ENCODE results near the gene USP5.
A peak's percentile ranks its signal among the peaks of the same experiment; 100 is the strongest.
"Not testable (repeated sequence)": the region's sequence is repeated elsewhere in the genome, so short reads cannot be mapped to it uniquely, and the experiment has no call there.

Gene USP5

DNA sequence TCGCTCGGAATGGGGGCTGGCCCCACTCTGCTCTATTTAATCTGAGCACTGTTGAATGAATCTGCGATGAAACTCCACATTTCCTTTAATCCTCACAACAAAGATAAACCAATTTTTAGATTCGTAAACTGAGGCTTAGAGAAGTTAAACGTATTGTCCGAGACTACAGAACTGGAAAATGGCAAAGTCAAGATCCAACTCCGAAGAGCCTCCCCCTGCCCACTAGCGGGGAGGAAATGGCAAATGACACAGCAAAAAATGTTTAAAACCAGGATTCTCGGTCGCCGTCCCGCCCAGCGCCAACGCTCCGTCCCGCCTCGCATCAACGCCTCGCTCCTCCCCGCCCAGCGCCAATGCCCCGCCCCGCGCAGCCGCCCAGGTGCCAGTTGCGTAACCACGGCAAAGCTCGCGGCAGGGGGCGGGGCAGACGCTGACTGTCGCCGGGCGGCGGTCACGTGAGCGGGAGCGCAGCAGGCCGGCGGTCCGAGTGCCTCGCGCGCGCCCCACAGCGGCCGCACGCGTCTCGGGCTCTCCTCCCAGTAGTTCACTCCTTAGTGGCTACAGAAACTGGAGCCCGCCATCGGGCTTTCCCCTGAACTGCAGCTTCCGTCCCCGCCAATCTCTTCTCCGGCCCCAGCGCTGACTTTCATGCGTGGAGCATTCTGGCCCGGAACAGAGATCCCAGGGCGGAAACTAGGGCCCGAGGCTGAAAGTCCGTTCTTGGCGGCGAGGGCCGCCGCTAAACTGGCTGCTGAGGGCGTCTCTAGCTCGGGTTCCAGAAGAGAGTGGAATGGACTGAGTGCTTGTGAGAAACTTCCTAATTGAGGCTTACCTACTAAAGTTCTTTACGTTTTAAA lies 39.1 kb downstream of the USP5 start:
- peak; percentile 94 to 99 for DNase-seq

DNA sequence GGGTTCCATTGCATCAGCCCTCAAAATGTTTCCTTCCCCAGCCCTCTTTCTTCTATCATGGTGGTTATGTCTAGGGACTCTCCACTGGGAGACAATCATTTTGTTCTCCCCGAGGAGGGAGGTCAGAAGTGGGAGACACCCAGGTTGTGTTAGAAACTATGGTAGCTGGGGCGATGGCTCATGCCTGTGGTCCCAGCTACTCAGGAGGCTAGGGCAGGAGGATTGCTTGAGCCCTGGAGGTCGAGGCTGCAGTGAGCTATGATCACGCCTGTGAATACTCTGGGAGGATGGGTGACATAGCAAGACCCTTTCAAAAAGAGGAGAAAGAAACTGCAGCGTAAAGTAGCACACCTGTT lies 39.7 kb downstream of the USP5 start:
- no peak for DNase-seq

DNA sequence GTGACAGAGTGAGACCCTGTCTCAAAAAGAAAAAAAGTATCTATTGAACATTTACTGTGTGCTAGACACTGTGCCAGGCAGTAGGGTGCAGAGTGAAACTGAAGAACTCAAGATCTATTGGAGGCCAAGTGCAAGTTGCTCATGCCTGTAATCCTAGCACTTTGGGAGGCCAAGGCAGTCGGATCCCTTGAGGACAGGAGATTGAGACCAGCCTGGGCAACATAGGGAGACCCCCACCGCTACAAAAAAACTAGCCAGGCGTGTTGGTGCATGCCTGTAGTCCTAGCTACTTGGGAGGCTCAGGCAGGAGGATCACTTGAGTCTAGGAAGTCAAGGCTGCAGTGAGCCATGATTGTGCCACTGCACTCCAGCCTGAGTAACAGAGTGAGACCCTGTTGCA lies 40.7 kb downstream of the USP5 start:
- DNase-seq = not testable (repeated sequence)

DNA sequence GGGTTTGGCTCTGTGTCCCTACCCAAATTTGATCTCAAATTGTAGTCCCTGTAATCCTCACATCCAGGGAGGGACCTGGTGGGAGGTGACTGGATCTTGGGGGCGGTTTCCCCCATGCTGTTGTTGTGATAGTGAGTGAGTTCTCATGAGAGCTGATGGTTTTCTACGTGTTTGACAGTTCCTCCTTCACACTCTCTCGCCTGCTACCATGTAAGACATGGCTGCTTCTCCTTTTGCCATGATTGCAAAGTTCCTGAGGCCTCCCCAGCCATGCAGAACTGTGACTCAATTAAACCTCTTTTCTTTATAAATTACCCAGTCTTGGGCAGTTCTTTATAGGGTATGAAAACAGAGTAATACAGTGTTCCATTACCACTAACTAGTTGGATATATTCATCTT lies 42.4 kb downstream of the USP5 start:
- DNase-seq = no peak

DNA sequence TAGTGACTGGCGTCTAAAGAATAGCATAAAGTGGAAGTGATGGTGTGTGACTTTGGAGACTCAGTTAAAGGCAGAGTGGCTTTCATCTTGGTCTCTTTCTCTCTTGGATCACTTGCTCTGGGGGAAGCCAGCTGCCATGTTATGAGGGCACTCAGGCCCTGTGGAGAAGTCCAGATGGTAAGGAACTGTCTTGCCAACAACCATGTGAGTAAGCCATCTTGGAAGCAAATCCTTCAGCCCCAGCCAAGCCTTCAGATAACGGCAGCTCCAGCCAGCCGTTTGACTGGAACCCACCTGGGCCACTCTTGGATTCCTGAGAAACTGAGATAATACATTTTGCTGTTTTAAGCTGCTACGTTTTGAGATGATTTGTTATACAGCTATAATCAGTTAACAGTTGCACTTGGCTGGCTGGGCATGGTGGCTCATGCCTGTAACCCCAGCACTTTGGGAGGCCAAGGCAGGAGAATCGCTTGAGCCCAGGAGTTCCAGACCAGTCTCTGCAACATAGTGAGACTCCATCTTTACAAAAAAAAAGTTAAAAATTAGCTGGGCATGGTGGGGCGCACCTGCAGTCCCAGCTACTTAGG lies 45.0 kb downstream of the USP5 start:
- DNase-seq = peak; percentile 66 to 90

DNA sequence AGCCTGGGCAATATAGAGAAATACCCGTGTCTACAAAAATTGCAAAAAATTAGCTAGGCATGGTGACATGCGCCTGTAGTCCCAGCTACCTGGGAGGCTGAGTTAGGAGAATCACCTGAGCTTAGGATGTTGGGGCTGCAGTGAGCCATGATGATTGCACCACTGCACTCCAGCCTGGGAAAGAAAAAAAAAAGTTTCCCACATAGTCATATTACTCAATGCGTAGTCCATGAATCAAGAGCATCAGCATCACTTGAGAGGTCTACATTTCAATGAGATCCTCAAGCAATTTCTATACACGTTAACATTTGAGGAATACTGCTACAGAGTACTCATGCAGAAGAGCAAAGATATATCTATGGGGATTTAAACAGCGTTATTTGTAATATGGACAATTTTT lies 47.5 kb downstream of the USP5 start:
- no peak for DNase-seq

DNA sequence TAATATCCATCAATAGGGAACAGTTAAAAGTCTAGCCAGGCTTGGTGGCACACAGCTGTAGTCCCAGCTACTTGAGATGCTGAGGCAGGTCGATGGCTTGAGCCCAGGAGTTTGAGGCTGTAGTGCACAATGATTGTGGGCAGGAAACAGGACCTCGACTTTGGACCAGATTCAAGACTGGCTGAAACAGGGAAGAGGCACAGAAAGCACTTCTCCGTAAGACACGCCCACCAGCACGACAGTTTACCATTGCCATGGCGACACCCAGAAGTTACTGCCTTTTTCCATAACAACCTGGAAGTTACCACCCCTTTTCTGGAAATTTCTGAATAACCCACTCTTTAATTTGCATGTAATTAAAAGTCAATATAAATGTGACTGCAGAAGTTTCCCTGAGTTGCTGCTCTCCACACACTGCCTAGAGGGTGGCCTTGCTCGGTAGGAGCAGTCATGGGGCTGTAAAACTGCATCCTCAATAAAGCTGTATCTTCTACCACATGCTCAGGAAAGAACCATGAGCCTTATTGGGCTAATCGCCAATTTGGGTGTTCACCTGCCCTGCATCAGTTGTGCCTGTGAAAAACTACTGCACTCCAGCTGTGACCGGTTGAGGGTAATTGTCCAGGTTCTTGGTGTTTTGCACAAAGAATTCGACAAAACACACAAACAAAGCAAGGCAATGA lies 48.0 kb downstream of the USP5 start:
- DNase-seq = no peak

DNA sequence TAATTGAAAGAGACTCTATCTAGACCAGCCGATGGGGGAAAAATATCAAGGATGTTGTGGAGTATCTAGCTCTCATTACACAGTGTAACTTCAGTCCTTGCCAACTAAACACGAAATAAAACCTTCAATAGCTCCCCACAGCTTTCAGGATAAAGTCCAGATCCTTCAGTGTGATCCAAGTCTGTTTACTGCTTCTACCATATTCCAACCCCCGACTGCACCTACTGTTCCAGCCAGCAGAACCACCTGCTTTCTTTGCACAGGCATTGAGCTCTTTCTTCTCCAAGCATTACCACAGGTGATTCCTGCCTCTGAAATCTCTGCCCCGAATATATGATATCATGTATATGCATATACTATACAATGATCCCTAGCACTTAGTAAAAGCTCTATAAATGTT lies 50.5 kb downstream of the USP5 start:
- DNase-seq = no peak

DNA sequence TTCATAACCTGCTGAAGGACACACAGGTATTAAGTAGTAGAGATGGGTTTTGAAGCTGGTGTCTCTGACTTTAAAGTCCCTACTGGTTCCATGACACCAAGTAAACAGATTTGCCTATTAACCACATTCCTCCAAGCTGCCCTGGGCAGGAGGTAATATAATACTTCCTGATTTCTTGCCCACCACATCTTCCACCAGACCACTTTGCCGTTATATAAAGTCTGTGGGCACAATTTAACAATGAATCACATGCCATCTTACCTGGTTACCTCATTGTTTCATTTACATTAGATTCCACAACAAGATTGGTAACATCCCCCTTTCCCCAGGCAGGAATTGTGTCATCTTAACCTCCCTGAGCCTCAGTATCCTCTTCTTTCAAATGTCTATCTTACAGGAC lies 51.8 kb downstream of the USP5 start:
- no peak for DNase-seq

DNA sequence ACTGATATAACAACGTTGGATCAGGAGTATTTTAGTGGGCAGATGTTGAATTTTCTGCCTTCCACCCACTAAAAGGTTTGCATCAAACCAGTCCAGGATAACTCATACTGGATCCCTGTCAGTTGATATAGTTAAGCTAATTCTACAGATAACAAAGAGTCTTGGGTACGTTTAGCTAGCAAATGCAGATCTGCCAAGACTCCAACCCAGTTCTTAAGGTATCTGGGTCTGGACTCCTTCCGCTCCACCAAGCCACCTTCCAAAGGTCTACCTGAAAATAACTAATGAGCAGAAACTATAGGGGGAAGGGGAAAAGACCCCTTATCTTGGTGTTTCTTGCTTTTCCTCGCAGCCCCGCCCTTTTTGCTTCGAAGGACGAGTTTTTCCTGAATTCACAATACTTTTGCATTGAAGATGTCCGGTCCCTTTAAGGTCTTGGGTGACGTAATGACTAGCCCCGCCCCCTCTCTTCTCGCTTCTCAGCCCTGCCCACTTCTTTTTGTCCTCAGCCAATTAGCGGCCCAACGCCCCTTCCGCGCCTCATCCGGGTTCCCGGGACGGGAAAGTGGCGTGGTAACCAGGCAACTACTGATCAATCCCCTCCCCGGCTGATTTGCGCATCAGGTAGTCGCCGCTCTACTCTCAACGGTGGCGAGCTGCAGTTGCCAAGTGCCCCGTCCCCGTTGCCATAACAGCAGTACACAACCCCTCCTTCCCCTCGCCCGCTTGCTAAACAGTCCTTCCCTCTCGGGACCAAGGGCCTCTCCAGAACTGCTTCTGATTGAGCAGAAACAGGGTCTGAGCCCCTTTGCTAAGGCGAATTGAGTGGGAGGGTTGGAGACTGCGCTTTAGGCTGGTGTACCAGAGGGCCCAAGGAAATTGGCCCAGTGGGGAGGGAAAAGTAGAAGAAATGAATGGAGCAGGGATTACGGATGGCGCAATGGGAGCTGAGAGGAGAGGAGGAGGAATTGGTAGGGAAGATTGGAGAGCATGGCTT lies 52.6 kb downstream of the USP5 start, which contains the start of gene LRRC23:
TSS of gene LRRC23 (plus strand) at position 543 of the 997 bp plus-strand sequence. CDS start 812 bp downstream, outside the sequence.
- peak; percentile 97 to 98 for DNase-seq

DNA sequence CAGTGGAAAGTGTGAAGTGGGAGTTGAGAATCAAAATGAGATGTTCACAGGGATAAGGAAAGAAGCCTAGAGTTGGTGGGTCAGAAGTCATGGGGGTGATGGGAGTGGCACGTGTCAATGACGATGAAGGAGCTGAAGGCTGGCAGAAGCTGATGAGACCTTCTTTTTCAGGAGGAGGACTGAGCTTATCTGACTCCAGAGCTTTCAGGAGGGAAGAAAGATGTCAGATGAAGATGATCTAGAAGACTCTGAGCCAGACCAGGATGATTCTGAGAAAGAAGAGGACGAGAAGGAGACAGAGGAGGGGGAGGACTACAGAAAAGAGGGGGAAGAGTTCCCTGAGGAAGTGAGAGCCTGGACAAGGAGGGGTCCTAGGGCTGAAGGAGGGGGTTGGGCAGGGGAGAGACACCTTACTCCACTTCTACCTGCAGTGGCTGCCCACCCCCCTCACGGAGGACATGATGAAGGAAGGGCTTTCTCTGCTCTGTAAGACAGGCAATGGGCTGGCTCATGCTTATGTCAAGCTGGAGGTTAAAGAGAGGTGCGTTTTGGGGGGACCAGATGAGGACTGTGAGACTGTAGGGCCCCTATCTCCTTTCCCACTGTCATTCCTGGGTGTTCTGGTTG lies 53.6 kb downstream of the USP5 start:
- DNase-seq = no peak

DNA sequence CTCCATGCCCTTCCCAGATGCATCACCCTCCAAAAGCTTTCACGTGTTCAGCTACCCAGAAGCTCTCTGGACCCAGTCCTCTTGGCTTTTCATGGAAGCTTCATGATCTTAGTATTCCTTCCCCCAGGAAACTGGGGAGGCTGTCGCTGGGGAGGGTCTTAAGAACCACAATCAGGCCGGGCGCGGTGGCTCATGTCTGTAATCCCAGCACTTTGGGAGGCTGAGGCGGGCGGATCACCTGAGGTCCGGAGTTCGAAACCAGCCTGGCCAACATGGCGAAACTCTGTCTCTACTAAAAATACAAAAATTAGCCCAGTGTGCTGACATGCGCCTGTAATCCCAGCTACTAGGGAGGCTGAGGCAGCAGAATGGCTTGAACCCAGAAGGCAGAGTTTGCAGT lies 56.2 kb downstream of the USP5 start:
- DNase-seq = not testable (repeated sequence)

DNA sequence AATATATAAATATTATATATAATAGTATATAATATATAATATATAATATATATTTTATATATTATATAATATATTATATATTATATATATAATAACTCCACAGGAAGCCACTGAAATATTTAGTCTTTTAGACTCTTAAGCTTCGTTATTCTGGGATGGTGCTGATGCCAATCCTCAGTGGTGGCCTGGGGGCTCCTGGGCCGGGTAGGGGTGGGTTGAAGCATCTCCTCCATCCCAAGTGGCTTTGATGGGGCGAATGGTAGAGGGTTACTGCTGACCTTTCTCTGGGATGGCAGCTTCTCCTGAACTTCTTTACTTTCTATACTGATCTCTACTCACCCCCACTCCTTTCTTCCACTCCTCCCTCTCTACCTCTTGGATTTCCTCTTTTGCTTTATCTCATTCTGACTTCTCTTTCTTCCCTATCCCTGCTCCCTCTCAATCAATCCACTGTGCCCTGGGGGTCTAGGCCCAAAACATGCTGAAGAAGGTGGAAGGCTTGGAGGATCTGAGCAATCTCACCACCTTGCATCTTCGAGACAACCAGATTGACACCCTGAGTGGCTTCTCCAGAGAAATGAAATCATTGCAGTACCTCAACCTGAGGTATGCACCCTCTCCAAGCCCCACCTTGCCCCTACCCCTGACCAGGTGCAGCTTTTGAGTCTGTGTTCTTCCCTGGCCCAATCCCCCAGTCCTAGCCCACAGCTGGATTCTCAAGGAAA lies 57.6 kb downstream of the USP5 start:
- no peak for DNase-seq

DNA sequence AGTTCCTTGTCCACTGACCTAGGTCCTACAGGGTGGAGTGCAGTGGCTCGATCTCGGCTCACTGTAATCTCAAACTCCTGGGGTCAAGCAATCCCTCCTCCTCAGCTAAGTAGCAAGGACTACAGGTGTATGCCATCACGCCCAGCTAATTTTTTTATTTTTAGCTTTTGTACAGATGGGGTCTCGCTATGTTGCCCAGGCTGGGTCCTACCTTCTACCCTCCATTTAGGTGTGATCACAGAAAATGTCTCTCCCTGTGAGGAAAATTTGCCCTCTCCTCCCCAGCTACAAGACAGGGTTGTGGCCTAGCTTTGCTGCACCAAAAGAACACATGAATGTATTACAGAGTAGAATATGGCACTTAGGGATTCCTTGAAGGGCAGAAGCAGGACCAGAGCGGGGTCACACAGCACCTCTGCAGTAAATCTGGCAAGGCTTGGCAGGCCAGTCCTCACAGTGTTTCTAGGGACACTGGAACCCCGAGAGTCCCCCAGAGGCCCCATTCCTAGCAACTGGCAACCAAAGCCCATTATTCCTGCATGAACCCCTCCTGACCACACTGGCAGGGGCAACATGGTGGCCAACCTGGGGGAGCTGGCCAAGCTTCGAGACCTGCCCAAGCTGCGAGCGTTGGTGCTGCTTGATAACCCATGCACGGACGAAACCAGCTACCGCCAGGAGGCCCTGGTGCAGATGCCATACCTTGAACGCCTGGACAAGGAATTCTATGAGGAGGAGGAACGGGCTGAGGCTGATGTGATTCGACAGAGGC lies 60.4 kb downstream of the USP5 start:
- no peak for DNase-seq

DNA sequence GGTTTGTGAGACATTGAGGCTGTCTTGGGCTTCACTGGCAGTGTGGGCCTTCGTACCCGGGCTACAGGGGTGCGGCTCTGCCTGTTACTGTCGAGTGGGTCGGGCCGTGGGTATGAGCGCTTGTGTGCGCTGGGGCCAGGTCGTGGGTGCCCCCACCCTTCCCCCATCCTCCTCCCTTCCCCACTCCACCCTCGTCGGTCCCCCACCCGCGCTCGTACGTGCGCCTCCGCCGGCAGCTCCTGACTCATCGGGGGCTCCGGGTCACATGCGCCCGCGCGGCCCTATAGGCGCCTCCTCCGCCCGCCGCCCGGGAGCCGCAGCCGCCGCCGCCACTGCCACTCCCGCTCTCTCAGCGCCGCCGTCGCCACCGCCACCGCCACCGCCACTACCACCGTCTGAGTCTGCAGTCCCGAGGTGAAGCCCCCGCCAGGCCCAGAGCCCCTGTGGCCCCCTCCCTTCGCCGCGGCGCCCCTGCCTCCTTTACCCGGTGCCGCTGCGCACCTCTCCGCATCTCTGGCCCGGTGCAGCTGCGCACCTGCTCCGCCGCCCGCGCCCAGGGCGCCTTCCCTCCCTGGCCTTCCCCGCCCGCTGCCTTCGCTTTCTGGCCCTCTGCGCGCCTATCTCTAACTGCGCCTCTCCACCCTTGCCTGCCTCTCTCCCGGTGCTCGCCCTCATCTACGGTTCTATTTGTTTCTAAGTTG lies 62.4 kb downstream of the USP5 start, which contains the start of gene ENO2:
TSS of gene ENO2 (plus strand) at position 335 of the 701 bp plus-strand sequence. CDS start 1,253 bp downstream, outside the sequence.
- DNase-seq = peak; percentile 33 to 67

DNA sequence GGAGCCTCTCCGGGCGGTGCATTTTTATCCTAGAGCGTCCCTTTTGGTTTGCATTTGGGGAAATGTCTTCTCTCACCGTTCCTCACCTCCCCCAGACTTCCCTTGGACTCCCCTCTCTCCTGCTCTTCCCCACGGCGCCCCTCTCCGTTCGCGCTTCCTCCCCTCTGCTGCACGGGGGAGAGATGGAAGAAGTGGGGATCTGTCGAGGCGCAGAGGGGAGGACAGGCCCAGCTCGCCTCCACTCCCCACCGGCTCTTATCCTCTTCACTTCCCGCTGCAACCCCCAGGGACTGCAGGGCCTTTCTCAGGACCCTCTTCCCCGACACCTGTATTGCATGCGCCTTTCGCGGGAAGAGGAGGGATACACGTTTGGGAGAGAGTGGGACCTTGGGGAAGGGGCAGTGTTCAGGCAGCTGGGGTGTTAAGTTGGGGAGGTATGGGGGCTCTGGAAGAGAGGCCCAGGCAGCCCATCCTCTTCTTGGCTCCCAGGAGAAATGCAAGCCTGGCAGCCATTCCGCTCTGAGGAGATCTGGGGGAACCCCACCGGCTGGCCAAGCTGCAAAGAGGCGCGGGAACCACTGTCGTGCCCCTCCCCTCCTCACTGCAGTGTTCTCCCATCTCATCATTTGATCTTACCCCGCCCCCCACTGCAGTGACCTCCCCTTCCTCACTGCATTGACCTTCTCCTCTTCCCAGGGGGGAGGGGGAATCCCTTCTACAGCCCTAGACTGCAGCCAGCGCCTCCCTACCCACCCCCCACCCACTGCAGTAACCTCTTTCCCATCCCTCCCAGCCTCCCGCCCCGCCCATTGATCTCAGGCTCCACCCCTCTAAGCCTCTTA lies 63.2 kb downstream of the USP5 start:
- DNase-seq = peak in 1 of 2 experiments; percentile 41

DNA sequence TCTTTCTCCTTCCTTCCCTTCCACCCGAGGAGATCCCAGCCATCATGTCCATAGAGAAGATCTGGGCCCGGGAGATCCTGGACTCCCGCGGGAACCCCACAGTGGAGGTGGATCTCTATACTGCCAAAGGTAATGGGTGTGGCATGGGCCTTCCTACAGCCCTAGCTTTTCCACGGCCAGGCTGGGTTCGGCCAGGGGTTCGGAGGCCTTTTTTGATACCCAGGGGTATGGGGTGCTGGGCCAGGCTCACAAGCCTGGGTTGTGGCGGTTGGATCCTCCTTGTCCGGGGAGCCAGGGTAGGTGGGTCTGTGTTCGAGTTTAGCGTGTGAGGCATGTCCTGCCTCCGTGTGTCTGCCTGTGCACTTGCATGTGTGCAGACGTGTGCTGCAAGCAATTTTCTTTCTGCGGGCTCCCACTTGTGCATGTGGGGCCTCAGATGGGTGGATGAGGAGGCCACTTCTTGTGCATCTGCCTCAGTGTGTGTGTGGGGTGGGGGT lies 63.9 kb downstream of the USP5 start:
- DNase-seq = no peak

Data from NCI-H446 (cell line).